H1 (cell line): ENCODE data around the gene GP5. TPM values are rescaled to one million over a fixed set of nuclear protein-coding genes. Genes with fewer than 3 reads are reported as not detected.

Source experiments
- CTCF ChIA-PET: fragments of 300-600 bp; sonication (Branson Sonifier 250); formaldehyde crosslinking; loops from one replicate; lab custom pipeline; 2021; ENCODE audit not compliant: partially characterized antibody; lab: Charles Lee
- POLR2A ChIA-PET: fragments of 300-600 bp; sonication (Branson Sonifier 250); formaldehyde crosslinking; loops from one replicate; lab custom pipeline; 2021; ENCODE audit warnings: inconsistent platforms; ENCODE audit not compliant: partially characterized antibody; lab: Charles Lee
- DNase-seq, 2 experiments: peaks; one replicate each; pipeline versions ENCODE4 v3.0.0 to v3.0.0-alpha.2; 2010 to 2022; ENCODE audit warnings: low spot score in 2 of 2, low read depth in 1 of 2, mixed read lengths in 1 of 2
- FAIRE-seq: peaks from 2 replicates; lab custom pipeline; 2011; peaks lifted over from hg19 to GRCh38; lab: Jason Lieb, UNC
- H2AFZ ChIP-seq: 2 replicates; pipeline ENCODE4 v1.8.1; 2012; ENCODE audit warnings: low read length, inconsistent platforms
- H2AK5ac ChIP-seq: 2 replicates; pipeline ENCODE4 v1.6.1; 2013; ENCODE audit warnings: low read depth, low read length
- H2BK120ac ChIP-seq: replicated peaks from 2 replicates; pipeline ENCODE3; 2013; ENCODE audit warnings: low read depth, low read length, inconsistent platforms
- H2BK12ac ChIP-seq: 2 replicates; pipeline ENCODE4 v1.6.1; 2013; ENCODE audit warnings: low read depth, low read length
- H2BK15ac ChIP-seq: 2 replicates; pipeline ENCODE4 v1.6.1; 2013; ENCODE audit warnings: low read length
- H2BK20ac ChIP-seq: 2 replicates; pipeline ENCODE4 v1.6.1; 2013; ENCODE audit warnings: low read length
- H2BK5ac ChIP-seq: 2 replicates; pipeline ENCODE4 v1.6.1; 2013; ENCODE audit warnings: low read depth, low read length
- H3K14ac ChIP-seq: 2 replicates; pipeline ENCODE4 v1.6.1; 2013; ENCODE audit warnings: inconsistent platforms; ENCODE audit not compliant: insufficient read length
- H3K18ac ChIP-seq: 2 replicates; pipeline ENCODE4 v1.6.1; 2013; ENCODE audit warnings: low read length; ENCODE audit errors: extremely low read depth
- H3K23ac ChIP-seq: 2 replicates; pipeline ENCODE4 v1.6.1; 2013; ENCODE audit warnings: inconsistent platforms; ENCODE audit not compliant: insufficient read length
- H3K23me2 ChIP-seq: 2 replicates; pipeline ENCODE4 v1.6.1; 2013; ENCODE audit warnings: low read depth, low read length
- H3K27ac ChIP-seq: 2 replicates; pipeline ENCODE4 v1.6.1; 2011; ENCODE audit warnings: low read depth, low read length, inconsistent platforms
- H3K27me3 ChIP-seq, 4 experiments: replicated peaks in 1 of 4; 1 replicate in 1 of 4; 2 replicates in 3 of 4; pipeline versions ENCODE4 v1.6.1 to v1.8.1; 2011 to 2013; ENCODE audit warnings: low read length in 3 of 4, mild to moderate bottlenecking in 3 of 4, inconsistent platforms in 2 of 4, mixed read lengths in 2 of 4, moderate library complexity in 1 of 4; ENCODE audit not compliant: control insufficient read depth in 3 of 4, insufficient read depth in 3 of 4; ENCODE audit errors: extremely low read depth in 1 of 4
- H3K36me3 ChIP-seq, 4 experiments: 2 replicates each; pipeline versions ENCODE4 v1.6.1 to v1.8.1; 2011 to 2013; ENCODE audit warnings: mild to moderate bottlenecking in 4 of 4, low read length in 3 of 4, moderate library complexity in 2 of 4, control low read depth in 1 of 4, inconsistent platforms in 1 of 4; ENCODE audit not compliant: insufficient read depth in 4 of 4, control insufficient read depth in 2 of 4
- H3K4ac ChIP-seq: replicated peaks from 2 replicates; pipeline ENCODE3; 2013; ENCODE audit warnings: low read length, low read depth, mixed read lengths, inconsistent platforms; ENCODE audit not compliant: insufficient read length
- H3K4me1 ChIP-seq, 4 experiments: replicated peaks in 1 of 4; 1 replicate in 1 of 4; 2 replicates in 3 of 4; pipeline versions ENCODE4 v1.6.1 to v1.8.1; 2011 to 2013; ENCODE audit warnings: low read length in 3 of 4, inconsistent platforms in 2 of 4, mixed read lengths in 1 of 4; ENCODE audit not compliant: insufficient read depth in 4 of 4, control insufficient read depth in 3 of 4
- H3K4me2 ChIP-seq, 2 experiments: 2 replicates each; pipeline versions ENCODE4 v1.6.1 to v1.8.1; 2011 to 2013; ENCODE audit warnings: low read depth in 2 of 2, low read length in 2 of 2, control low read depth in 1 of 2, inconsistent platforms in 1 of 2, mild to moderate bottlenecking in 1 of 2; ENCODE audit not compliant: insufficient read depth in 1 of 2
- H3K4me3 ChIP-seq, 4 experiments: fragments of 200-600, 300-600 bp in 1 of 4; sonication (generic), shearing (Covaris generic), sonication (Bioruptor Twin) in 1 of 4; 2 replicates each; pipeline versions ENCODE4 v1.5.1 to v1.8.1; 2011 to 2016; ENCODE audit warnings: low read length in 4 of 4, low read depth in 3 of 4, control low read depth in 2 of 4, inconsistent platforms in 2 of 4, mild to moderate bottlenecking in 2 of 4, mixed read lengths in 1 of 4, moderate library complexity in 1 of 4; ENCODE audit not compliant: insufficient read depth in 2 of 4; ENCODE audit errors: extremely low read depth in 1 of 4
- H3K56ac ChIP-seq: replicated peaks from 2 replicates; pipeline ENCODE3; 2013; ENCODE audit warnings: low read depth, mild to moderate bottlenecking, mixed read lengths, low read length, inconsistent platforms; ENCODE audit not compliant: insufficient read length
- H3K79me1 ChIP-seq: 2 replicates; pipeline ENCODE4 v1.6.1; 2013; ENCODE audit warnings: low read depth, low read length, control low read depth
- H3K79me2 ChIP-seq, 2 experiments: 2 replicates each; pipeline versions ENCODE4 v1.6.1 to v1.8.1; 2012 to 2013; ENCODE audit warnings: low read length in 2 of 2, mild to moderate bottlenecking in 2 of 2, inconsistent platforms in 1 of 2; ENCODE audit not compliant: insufficient read depth in 2 of 2, control insufficient read depth in 1 of 2
- H3K9ac ChIP-seq, 4 experiments: replicated peaks in 1 of 4; 1 replicate in 1 of 4; 2 replicates in 3 of 4; pipeline versions ENCODE4 v1.6.1 to v1.8.1; 2011 to 2013; ENCODE audit warnings: low read depth in 3 of 4, low read length in 3 of 4, control low read depth in 2 of 4, mild to moderate bottlenecking in 2 of 4, moderate library complexity in 2 of 4, inconsistent platforms in 1 of 4; ENCODE audit errors: extremely low read depth in 1 of 4
- H3K9me3 ChIP-seq, 2 experiments: 2 replicates each; pipeline versions ENCODE4 v1.6.1 to v1.8.1; 2012 to 2013; ENCODE audit warnings: mild to moderate bottlenecking in 2 of 2, moderate library complexity in 2 of 2, control low read depth in 1 of 2, inconsistent platforms in 1 of 2, low read depth in 1 of 2, low read length in 1 of 2, mixed read lengths in 1 of 2; ENCODE audit not compliant: insufficient read depth in 2 of 2
- H4K20me1 ChIP-seq, 2 experiments: replicated peaks in 1 of 2; 2 replicates each; pipeline versions ENCODE3 to v1.8.1; 2011 to 2013; ENCODE audit warnings: inconsistent platforms in 2 of 2, low read length in 2 of 2, mild to moderate bottlenecking in 1 of 2; ENCODE audit not compliant: insufficient read depth in 2 of 2, control insufficient read depth in 1 of 2
- H4K5ac ChIP-seq: 2 replicates; pipeline ENCODE4 v1.6.1; 2013; ENCODE audit warnings: low read length, low read depth, mixed read lengths, inconsistent platforms; ENCODE audit not compliant: insufficient read length
- H4K8ac ChIP-seq: 2 replicates; pipeline ENCODE4 v1.8.0; 2013; ENCODE audit warnings: mild to moderate bottlenecking, moderate library complexity, low read length, inconsistent platforms; ENCODE audit not compliant: insufficient read depth; ENCODE audit errors: extremely low read depth
- H4K91ac ChIP-seq: replicated peaks from 2 replicates; pipeline ENCODE3; 2013; ENCODE audit warnings: low read length, mixed read lengths, inconsistent platforms; ENCODE audit not compliant: insufficient read length
- GABPA ChIP-seq: IDR thresholded peaks from 2 replicates; pipeline ENCODE4 v1.6.1; 2011; ENCODE audit warnings: mild to moderate bottlenecking, low read length, moderate library complexity, borderline replicate concordance; ENCODE audit not compliant: insufficient read depth
- WGBS, 2 experiments: shearing (Covaris generic) in 1 of 2; methylation state at CpG; one replicate each; pipeline versions ENCODE4 v1.1.6 to v1.1.7; 2013 to 2015; ENCODE audit warnings: low lambda C conversion rate in 2 of 2, mixed read lengths in 2 of 2, inconsistent platforms in 1 of 2, low coverage in 1 of 2, missing lambda C conversion rate in 1 of 2; ENCODE audit not compliant: insufficient replicate concordance in 2 of 2, insufficient coverage in 1 of 2, insufficient read length in 1 of 2; ENCODE audit errors: extremely low coverage in 1 of 2, missing lambda C conversion rate in 1 of 2; 5-methylcytosine and 5-hydroxymethylcytosine counted together
- polyA plus RNA-seq, 7 experiments: library from polyadenylated mRNA; depleted of rRNA in 3 of 7; stranded (reverse) in 5 of 7; unstranded in 2 of 7; fragments of >200 nt in 5 of 7; fragments of 200-250 nt in 2 of 7; gene quantifications; 1 replicate in 5 of 7; 2 replicates in 1 of 7; 4 replicates in 1 of 7; pipeline versions ENCODE4 v1.2.1 to v1.2.3, GENCODE V29; 2011 to 2013; ENCODE audit warnings: missing spikeins in 2 of 7, mixed read lengths in 2 of 7
- total RNA-seq: library from RNA; stranded (reverse); fragmentation: NEBNext Ultra II Directional; extraction: Animal tissue kit (Norgen Biotek cat#: 25700); gene quantifications from 2 replicates; pipeline ENCODE4 v1.2.1, GENCODE V29; 2021
- TF ChIP-seq, protein P1 (sequence below), 3 experiments: IDR thresholded peaks; 1 replicate in 2 of 3; 2 replicates in 1 of 3; pipeline versions ENCODE4 v1.5.1 to v1.6.1; 2011; ENCODE audit warnings: low read length in 3 of 3, mild to moderate bottlenecking in 3 of 3, inconsistent platforms in 2 of 3, low read depth in 1 of 3, moderate library complexity in 1 of 3; ENCODE audit not compliant: insufficient read depth in 1 of 3; ENCODE audit errors: control extremely low read depth in 1 of 3

Gene GP5
- total and polyA plus RNA-seq, 2 of the 8 experiments (the other 6 are each of a cell fraction or from before 2014, with no cell fraction given) = 0.13 to 0.14 TPM

DNA sequence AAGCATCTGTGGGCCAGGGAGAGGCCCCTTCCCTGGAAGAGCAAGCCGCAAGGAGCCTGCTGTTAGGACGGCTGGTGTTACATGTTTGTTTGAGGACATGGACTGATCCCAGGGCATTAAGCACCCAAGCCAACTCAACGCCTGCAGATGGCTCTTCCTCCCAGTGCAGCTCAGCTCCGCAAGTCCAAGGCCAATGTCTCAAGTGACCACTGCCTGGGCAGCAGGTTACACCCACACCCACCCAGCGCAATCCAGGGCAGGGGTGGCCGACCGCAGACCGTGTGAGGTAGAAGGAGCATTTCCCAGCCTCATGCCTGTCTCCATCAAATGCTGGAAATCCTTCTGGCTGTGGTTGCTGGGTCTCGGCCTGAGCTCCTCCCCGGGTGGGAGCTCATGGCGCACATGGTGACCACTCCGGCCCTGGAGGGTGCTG is 14.5 kb downstream of the GP5 start:
- Histone ChIP-seq H2BK20ac (peak overlapping the region; percentile 43; the same call in 1 of the 2 replicates), H3K56ac (no peak overlapping the region), H3K9ac (no peak overlapping the region), H2AK5ac (no peak overlapping the region), H3K79me2 (no peaks in the 10 kb centered on the region), H2BK15ac (peak overlapping the region; percentile 90; the same call in 1 of the 2 replicates), H3K23me2 (no peaks in the 10 kb centered on the region), H3K4ac (no peak overlapping the region), H3K9me3 (no peaks in the 10 kb centered on the region), H2BK120ac (no peak overlapping the region), H3K4me1 (peaks cover 0 to 10% (median 6%) of the 10 kb centered on the region in 4 experiments; a peak in 6 of 7 replicates), H3K27me3 (peaks cover 0 to 2% (median 0%) of the 10 kb centered on the region in 4 experiments; a peak in 1 of 7 replicates), H2BK5ac (no peak overlapping the region), H3K14ac (no peak overlapping the region), H4K8ac (peak overlapping the region; percentile 4; the same call in 1 of the 2 replicates), H3K23ac (no peak overlapping the region), H4K5ac (no peak overlapping the region), H3K36me3 (no peaks in the 10 kb centered on the region), H3K4me3 (no peak overlapping the region), H3K79me1 (no peaks in the 10 kb centered on the region), H2BK12ac (peak overlapping the region; percentile 53; the same call in 1 of the 2 replicates), H3K18ac (no peak overlapping the region), H2AFZ (no peak overlapping the region), H3K27ac (no peak overlapping the region), H3K4me2 (no peak overlapping the region), H4K91ac (no peak overlapping the region), H4K20me1 (no peaks in the 10 kb centered on the region)
- CTCF ChIA-PET = interaction anchor here (0.6 to 1.7 kb wide), 3 partner anchors 20 to 579 kb away, joined by 3 to 4 read pairs (median 4); no protein-coding TSS in a partner anchor
- 91% methylated on average over 12 of the region's 12 CpGs; no CpG with 5 or more reads in 1 of the 2 experiments for WGBS, 2 experiments
- FAIRE-seq (no peak), DNase-seq (peak in 1 of 2 experiments; percentile 34)
- POLR2A ChIA-PET = no interaction called here
- TF ChIP-seq, protein P1, sequence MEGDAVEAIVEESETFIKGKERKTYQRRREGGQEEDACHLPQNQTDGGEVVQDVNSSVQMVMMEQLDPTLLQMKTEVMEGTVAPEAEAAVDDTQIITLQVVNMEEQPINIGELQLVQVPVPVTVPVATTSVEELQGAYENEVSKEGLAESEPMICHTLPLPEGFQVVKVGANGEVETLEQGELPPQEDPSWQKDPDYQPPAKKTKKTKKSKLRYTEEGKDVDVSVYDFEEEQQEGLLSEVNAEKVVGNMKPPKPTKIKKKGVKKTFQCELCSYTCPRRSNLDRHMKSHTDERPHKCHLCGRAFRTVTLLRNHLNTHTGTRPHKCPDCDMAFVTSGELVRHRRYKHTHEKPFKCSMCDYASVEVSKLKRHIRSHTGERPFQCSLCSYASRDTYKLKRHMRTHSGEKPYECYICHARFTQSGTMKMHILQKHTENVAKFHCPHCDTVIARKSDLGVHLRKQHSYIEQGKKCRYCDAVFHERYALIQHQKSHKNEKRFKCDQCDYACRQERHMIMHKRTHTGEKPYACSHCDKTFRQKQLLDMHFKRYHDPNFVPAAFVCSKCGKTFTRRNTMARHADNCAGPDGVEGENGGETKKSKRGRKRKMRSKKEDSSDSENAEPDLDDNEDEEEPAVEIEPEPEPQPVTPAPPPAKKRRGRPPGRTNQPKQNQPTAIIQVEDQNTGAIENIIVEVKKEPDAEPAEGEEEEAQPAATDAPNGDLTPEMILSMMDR (IDR thresholded peaks at IDR 0.05; ENCODE audit: control extremely low read depth in 1 of 3, insufficient read depth in 1 of 3, low read depth in 1 of 3, low read length in 3 of 3) = no peak
- no peak for TF ChIP-seq GABPA
